HG03066 (cell line): ENCODE data around the gene GLRA3.
A peak's percentile ranks its signal among the peaks of the same experiment; 100 is the strongest.
"Not testable (repeated sequence)": the region's sequence is repeated elsewhere in the genome, so short reads cannot be mapped to it uniquely, and the experiment has no call there.

Source experiments
- ATAC-seq: cut with Tn5 transposase; IDR thresholded peaks from one replicate; pipeline ENCODE4 v1.9.1; 2021; ENCODE audit warnings: low read depth; ENCODE audit not compliant: unreplicated experiment

The GLRA3 gene

GRCh38 chr4:174813292-174813691, 15.8 kb downstream of the GLRA3 start:
- ATAC-seq, result no peak

- no peak for ATAC-seq
These were observed 18.2 kb downstream of the GLRA3 start for GRCh38 chr4:174810834-174811233.

- no peak for ATAC-seq
These were observed 20.2 kb downstream of the GLRA3 start for GRCh38 chr4:174808836-174809235.

GRCh38 chr4:174808119-174808518, 20.9 kb downstream of the GLRA3 start:
- no peak for ATAC-seq

- ATAC-seq, result no peak
These were observed 23.3 kb downstream of the GLRA3 start for GRCh38 chr4:174805746-174806145.

- no peak for ATAC-seq
These were observed 34.4 kb downstream of the GLRA3 start for GRCh38 chr4:174794543-174795094.

GRCh38 chr4:174789657-174790056, 39.4 kb downstream of the GLRA3 start:
- ATAC-seq, result no peak

- ATAC-seq, result not testable (repeated sequence)
These were observed 50.6 kb downstream of the GLRA3 start for GRCh38 chr4:174778274-174778986.

GRCh38 chr4:174775366-174775765, 53.7 kb downstream of the GLRA3 start:
- ATAC-seq, result no peak

- ATAC-seq, result peak; percentile 62
These were observed 64.8 kb downstream of the GLRA3 start for GRCh38 chr4:174764105-174764729.

GRCh38 chr4:174763454-174764104, 65.5 kb downstream of the GLRA3 start:
- no peak for ATAC-seq

- ATAC-seq, result no peak
These were observed 67.6 kb downstream of the GLRA3 start for GRCh38 chr4:174761451-174761850.

- ATAC-seq, result no peak
These were observed 71.3 kb downstream of the GLRA3 start for GRCh38 chr4:174757736-174758135.

- no peak for ATAC-seq
These were observed 76.0 kb downstream of the GLRA3 start for GRCh38 chr4:174753021-174753420.

GRCh38 chr4:174752026-174752425, 77.0 kb downstream of the GLRA3 start:
- no peak for ATAC-seq

GRCh38 chr4:174749091-174749490, 80.0 kb downstream of the GLRA3 start:
- no peak for ATAC-seq

- no peak for ATAC-seq
These were observed 82.3 kb downstream of the GLRA3 start for GRCh38 chr4:174746710-174747109.

GRCh38 chr4:174742561-174742960, 86.5 kb downstream of the GLRA3 start:
- ATAC-seq, result no peak

- no peak for ATAC-seq
These were observed 89.5 kb downstream of the GLRA3 start for GRCh38 chr4:174739576-174739975.

GRCh38 chr4:174734181-174734580, 94.9 kb downstream of the GLRA3 start:
- no peak for ATAC-seq

- no peak for ATAC-seq
These were observed 111.2 kb downstream of the GLRA3 start for GRCh38 chr4:174717828-174718227.
